GM18511 (cell line): ENCODE results near the gene BRD2.
"Not testable (repeated sequence)": the region's sequence is repeated elsewhere in the genome, so short reads cannot be mapped to it uniquely, and the experiment has no call there.

ENCODE experiments used
- ATAC-seq: cut with Tn5 transposase; IDR thresholded peaks from one replicate; pipeline ENCODE4 v1.9.1; 2021; ENCODE audit warnings: mild to moderate bottlenecking, moderate library complexity; ENCODE audit not compliant: unreplicated experiment

The BRD2 gene

GRCh38 chr6:32968093-32968866 is at the start of gene BRD2:
TSS of gene BRD2 (plus strand) at chr6:32968594. CDS start at chr6:32972899, 4,305 bp downstream.
- ATAC-seq: peak; percentile 34

GRCh38 chr6:32920715-32921114 is 47.7 kb upstream of the BRD2 start:
- ATAC-seq: no peak

DNA sequence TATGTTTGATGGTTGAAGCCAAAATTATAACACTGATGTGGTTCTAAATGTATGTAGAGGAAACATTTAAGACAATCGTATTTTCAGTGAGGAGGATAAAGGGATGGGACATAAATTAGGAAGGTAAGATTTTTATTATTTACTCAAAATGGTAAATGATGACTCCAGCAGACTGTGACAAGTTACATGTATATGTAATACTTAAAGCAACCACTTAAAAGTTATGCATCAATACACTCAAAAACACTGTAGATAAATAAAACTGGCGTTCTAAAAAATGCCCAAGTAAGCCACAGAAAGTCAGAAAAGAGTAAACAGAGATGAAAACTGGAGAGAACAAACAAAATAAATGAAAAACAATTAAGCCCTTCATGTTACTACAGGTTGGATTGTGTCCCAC is 46.3 kb upstream of the BRD2 start:
- ATAC-seq: no peak

GRCh38 chr6:32931211-32931610 is 37.2 kb upstream of the BRD2 start:
- no peak for ATAC-seq

DNA sequence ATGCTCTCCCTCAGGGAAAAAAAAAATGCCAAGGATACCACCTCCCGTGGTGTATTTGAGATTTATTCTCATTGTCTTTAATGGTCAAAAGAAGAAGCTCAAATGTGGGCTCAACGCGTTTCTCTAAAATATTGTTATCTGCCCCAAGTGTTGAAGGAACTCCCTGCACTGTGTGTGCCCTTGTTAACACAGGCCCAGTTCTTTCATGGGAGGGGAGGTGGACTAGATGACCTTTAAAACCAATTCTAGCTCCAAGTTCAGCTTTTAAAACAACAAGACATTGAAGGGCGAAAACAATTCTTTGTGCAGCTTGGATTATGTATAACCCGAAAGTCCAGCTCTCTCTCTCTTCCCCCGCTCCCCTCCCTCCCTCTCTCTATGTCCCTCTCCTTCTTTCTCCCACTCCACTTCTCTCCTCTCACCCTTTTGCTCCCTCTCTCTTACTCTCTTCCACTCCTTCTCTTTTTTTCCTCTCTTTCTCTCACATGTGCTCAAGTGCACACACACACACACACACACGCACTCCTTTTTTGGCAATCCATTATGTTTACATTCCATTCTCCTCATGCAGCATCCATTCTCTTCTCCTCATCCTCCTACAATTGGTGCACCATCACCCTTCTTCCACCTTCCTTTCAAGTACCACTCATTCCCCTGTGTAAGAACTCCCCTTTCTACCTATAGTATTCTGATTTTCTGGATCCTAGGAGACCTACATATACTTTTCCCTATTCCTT is 36.1 kb upstream of the BRD2 start:
- no peak for ATAC-seq

GRCh38 chr6:32933661-32934085 is 34.7 kb upstream of the BRD2 start:
- ATAC-seq: no peak

GRCh38 chr6:32935551-32936238 is 32.7 kb upstream of the BRD2 start:
- no peak for ATAC-seq

GRCh38 chr6:32936239-32937152 is 31.9 kb upstream of the BRD2 start:
- ATAC-seq: no peak

- no peak for ATAC-seq
Observed at GRCh38 chr6:32937230-32937633, 31.2 kb upstream of the BRD2 start.

GRCh38 chr6:32938494-32938893 is 29.9 kb upstream of the BRD2 start:
- no peak for ATAC-seq

DNA sequence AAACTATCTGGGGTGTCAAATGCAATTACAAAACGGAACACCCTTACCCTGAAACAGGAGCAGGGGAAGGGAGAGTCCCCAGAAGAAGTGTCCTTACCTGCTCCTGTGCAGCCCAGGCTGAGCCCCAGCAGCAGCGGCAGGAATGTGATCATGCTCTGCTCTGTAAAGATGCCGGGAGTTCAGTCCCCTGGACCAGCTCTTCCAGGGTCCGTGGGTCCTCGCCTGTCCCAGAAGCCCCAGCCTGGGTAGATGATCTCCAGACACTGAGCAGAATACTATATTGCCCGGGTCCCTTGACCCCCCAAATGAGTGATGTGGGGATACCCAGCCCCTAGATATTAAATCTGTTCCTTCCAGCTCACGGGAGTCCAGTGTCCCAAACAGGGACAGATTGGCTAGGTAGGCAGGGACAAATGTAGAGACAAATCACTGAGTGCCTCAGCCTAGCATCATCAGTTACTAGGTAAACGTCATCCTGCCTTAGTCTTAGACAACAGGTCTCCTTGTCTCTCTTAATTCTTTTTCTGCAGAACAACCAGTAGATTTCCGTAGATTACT is 27.7 kb upstream of the BRD2 start, which contains the start of gene HLA-DMB:
Gene HLA-DMB (minus strand): TSS at position 373 of the 558 bp plus-strand sequence. CDS start 221 bp downstream, at position 152.
- ATAC-seq: peak; percentile 64

DNA sequence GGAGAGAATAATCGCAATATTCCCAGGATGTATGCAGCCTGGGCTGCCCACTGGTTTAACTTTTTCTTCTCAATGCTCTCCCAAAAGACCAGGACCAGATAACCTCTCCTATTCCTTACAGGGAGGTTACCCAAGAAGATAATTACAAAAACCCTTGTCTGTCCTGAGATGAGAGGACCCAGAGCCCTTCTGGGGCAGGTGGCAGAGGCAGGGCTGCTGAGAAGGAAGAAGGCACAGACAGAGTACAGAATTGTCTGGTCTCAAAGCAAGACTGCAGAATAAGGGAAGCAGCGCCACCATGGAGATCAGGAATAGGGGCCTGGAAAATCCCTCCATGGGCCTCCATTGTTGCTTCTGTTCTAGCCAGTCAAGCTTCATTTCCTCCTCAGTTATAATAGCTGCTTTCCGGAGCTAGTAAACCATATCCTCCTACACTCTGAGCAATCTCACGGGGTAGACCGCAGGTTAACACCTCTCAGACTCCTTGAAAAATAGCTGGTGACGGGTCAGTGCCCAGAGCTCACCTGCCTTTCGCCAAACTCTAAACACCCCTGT is 27.1 kb upstream of the BRD2 start:
- peak; percentile 67 for ATAC-seq

DNA sequence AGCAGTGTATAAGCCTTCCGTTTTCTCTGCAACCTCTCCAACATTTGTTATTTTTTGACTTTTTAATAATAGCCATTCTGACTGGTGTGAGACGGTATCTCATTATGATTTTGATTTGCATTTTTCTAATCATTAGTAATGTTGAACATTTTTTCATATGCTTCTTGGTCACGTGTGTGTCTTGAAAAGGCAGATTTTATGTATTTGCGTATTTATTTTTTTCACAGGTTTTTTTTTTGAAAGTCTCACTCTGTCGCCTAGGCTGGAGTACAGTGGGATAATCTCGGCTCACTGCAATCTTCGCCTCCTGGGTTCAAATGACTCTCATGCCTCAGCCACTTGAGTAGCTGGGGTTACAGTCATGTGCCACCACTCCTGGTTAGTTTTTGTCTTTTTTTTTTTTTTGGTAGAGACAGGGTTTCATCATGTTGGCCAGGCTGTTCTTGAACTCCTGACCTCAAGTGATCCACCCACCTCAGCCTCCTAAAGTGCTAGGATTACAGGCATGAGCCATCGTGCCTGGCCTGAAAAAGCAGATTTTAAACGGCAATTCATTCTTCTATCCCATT is 25.8 kb upstream of the BRD2 start:
- not testable (repeated sequence) for ATAC-seq

GRCh38 chr6:32943864-32944649 is 24.3 kb upstream of the BRD2 start:
- ATAC-seq: peak; percentile 50

DNA sequence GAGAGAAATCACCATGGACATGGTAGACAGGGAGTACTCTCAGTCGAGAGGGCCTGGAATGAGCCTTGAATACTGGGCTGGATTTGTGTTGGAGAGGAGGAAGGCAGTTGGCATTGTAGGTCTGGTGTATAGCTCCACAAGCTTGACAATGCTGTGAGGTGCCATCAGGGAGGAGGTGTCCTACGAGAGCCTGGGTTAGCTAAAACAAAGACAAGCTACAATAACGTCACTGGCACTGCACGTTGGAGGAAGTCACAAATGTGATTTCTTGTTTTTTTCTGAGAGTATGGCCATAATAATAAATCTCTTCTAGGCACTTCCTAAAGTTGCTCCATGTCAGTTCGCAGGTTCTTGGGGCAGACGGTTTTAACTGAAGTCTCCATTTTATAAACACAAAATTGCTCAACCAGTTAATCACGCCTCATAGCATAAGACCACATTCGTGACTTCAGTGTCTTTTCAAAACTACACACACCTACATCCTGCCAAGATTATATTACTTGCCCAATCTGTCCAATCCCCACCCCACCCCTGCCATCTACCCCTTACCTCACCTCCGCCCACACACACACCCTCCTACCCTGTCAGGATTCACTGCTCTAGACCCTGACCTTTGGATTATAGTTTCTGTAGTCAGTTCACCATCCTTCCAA is 23.2 kb upstream of the BRD2 start:
- ATAC-seq: no peak

GRCh38 chr6:32945953-32946352 is 22.4 kb upstream of the BRD2 start:
- no peak for ATAC-seq

GRCh38 chr6:32946893-32947292 is 21.5 kb upstream of the BRD2 start:
- no peak for ATAC-seq
